Astrocyte (in vitro differentiated cells and primary cell): ENCODE measurements around the gene CCDC187. TPM values are rescaled to one million over a fixed set of nuclear protein-coding genes. Genes with fewer than 3 reads are reported as not detected.

Source experiments
- DNase-seq: peaks from one replicate; pipeline ENCODE4 v3.0.0-alpha.2; 2010; ENCODE audit warnings: low read depth
- FAIRE-seq: peaks from 2 replicates; lab custom pipeline; 2011; peaks lifted over from hg19 to GRCh38; lab: Jason Lieb, UNC
- H2AFZ ChIP-seq: 2 replicates; pipeline ENCODE4 v1.6.0; 2012; ENCODE audit warnings: low read depth, low read length, inconsistent platforms
- H3K27ac ChIP-seq: 2 replicates; pipeline ENCODE4 v1.5.1; 2011; ENCODE audit warnings: low read depth, low read length, inconsistent platforms
- H3K27me3 ChIP-seq: 2 replicates; pipeline ENCODE4 v1.6.0; 2011; ENCODE audit warnings: low read length, inconsistent platforms; ENCODE audit not compliant: insufficient read depth
- H3K36me3 ChIP-seq: 2 replicates; pipeline ENCODE4 v1.5.1; 2011; ENCODE audit warnings: low read length, inconsistent platforms; ENCODE audit not compliant: insufficient read depth
- H3K4me1 ChIP-seq: 2 replicates; pipeline ENCODE4 v1.5.1; 2011; ENCODE audit warnings: low read length, inconsistent platforms; ENCODE audit not compliant: insufficient read depth
- H3K4me2 ChIP-seq: 2 replicates; pipeline ENCODE4 v1.6.0; 2012; ENCODE audit warnings: low read length, inconsistent platforms
- H3K4me3 ChIP-seq: 2 replicates; pipeline ENCODE4 v1.5.1; 2011; ENCODE audit warnings: low read depth, mild to moderate bottlenecking, low read length, inconsistent platforms; ENCODE audit not compliant: insufficient read depth
- H3K79me2 ChIP-seq: 2 replicates; pipeline ENCODE4 v1.6.0; 2012; ENCODE audit warnings: mild to moderate bottlenecking, low read length, inconsistent platforms; ENCODE audit not compliant: insufficient read depth
- H3K9ac ChIP-seq: 2 replicates; pipeline ENCODE4 v1.6.0; 2012; ENCODE audit warnings: mild to moderate bottlenecking, low read length, inconsistent platforms
- H3K9me3 ChIP-seq: 2 replicates; pipeline ENCODE4 v1.5.1; 2012; ENCODE audit warnings: low read depth, mild to moderate bottlenecking, low read length, inconsistent platforms; ENCODE audit not compliant: insufficient read depth
- H4K20me1 ChIP-seq: 2 replicates; pipeline ENCODE4 v1.6.0; 2012; ENCODE audit warnings: low read length, inconsistent platforms; ENCODE audit not compliant: insufficient read depth
- H3K27ac Mint-ChIP-seq: one replicate; pipeline ENCODE4 v1.8.0; 2021; ENCODE audit warnings: mild to moderate bottlenecking, mixed read lengths; ENCODE audit not compliant: unreplicated experiment
- H3K27me3 Mint-ChIP-seq: one replicate; pipeline ENCODE4 v1.8.0; 2021; ENCODE audit warnings: low read depth, mixed read lengths; ENCODE audit not compliant: unreplicated experiment
- H3K36me3 Mint-ChIP-seq: one replicate; pipeline ENCODE4 v1.8.0; 2021; ENCODE audit warnings: low read depth, mixed read lengths; ENCODE audit not compliant: unreplicated experiment
- H3K4me1 Mint-ChIP-seq: one replicate; pipeline ENCODE4 v1.8.0; 2021; ENCODE audit warnings: low read depth, mixed read lengths; ENCODE audit not compliant: unreplicated experiment
- H3K4me3 Mint-ChIP-seq: one replicate; pipeline ENCODE4 v1.8.0; 2021; ENCODE audit warnings: mild to moderate bottlenecking, moderate library complexity, mixed read lengths; ENCODE audit not compliant: unreplicated experiment
- H3K9me3 Mint-ChIP-seq: one replicate; pipeline ENCODE4 v1.8.0; 2021; ENCODE audit warnings: mild to moderate bottlenecking, mixed read lengths; ENCODE audit not compliant: unreplicated experiment
- EZH2 ChIP-seq: IDR thresholded peaks from 2 replicates; pipeline ENCODE4 v1.6.1; 2012; ENCODE audit warnings: mild to moderate bottlenecking, low read length, inconsistent platforms; ENCODE audit not compliant: insufficient read depth
- total RNA-seq: library from RNA; stranded (reverse); gene quantifications from 2 replicates; pipeline ENCODE4 v1.2.1, GENCODE V29; 2021
- TF ChIP-seq, protein P1 (sequence below): IDR thresholded peaks from 2 replicates; pipeline ENCODE4 v1.5.1; 2011; ENCODE audit warnings: low read depth, mild to moderate bottlenecking, inconsistent platforms, low read length, moderate library complexity; ENCODE audit not compliant: insufficient read depth

CCDC187 gene
- total RNA-seq, 1 donor from 2014 or later: 0.09 TPM

- no peak overlapping the region for H3K4me3 Mint-ChIP-seq
- Histone ChIP-seq H3K27ac (no peak overlapping the region), H3K27me3 (no peaks in the 10 kb centered on the region), H3K4me3 (no peak overlapping the region), H3K79me2 (no peaks in the 10 kb centered on the region), H4K20me1 (peaks cover 17% of the 10 kb centered on the region), H3K9me3 (no peaks in the 10 kb centered on the region), H3K4me1 (no peaks in the 10 kb centered on the region), H3K9ac (no peak overlapping the region), H3K36me3 (peaks cover 3% of the 10 kb centered on the region), H2AFZ (no peak overlapping the region), H3K4me2 (no peak overlapping the region)
- no peaks in the 10 kb centered on the region for H3K9me3 Mint-ChIP-seq
- peaks cover 6% of the 10 kb centered on the region for H3K27me3 Mint-ChIP-seq
- no peak for FAIRE-seq
- no peak overlapping the region for H3K27ac Mint-ChIP-seq
- peaks cover 2% of the 10 kb centered on the region for H3K4me1 Mint-ChIP-seq
- H3K36me3 Mint-ChIP-seq: peaks cover 21% of the 10 kb centered on the region
- TF ChIP-seq EZH2: no peak
- TF ChIP-seq, protein P1, sequence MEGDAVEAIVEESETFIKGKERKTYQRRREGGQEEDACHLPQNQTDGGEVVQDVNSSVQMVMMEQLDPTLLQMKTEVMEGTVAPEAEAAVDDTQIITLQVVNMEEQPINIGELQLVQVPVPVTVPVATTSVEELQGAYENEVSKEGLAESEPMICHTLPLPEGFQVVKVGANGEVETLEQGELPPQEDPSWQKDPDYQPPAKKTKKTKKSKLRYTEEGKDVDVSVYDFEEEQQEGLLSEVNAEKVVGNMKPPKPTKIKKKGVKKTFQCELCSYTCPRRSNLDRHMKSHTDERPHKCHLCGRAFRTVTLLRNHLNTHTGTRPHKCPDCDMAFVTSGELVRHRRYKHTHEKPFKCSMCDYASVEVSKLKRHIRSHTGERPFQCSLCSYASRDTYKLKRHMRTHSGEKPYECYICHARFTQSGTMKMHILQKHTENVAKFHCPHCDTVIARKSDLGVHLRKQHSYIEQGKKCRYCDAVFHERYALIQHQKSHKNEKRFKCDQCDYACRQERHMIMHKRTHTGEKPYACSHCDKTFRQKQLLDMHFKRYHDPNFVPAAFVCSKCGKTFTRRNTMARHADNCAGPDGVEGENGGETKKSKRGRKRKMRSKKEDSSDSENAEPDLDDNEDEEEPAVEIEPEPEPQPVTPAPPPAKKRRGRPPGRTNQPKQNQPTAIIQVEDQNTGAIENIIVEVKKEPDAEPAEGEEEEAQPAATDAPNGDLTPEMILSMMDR: no peak
- DNase-seq: no peak
These were observed 92.2 kb downstream of the CCDC187 start for GRCh38 chr9:136211441-136212344.

- DNase-seq (no peak), FAIRE-seq (no peak)
- H3K9ac ChIP-seq: no peak overlapping the region
- no peak overlapping the region for H3K4me2 ChIP-seq
- TF ChIP-seq, protein P1: no peak
- TF ChIP-seq EZH2: no peak
- Mint-ChIP-seq H3K4me1 (peaks cover 4% of the 10 kb centered on the region), H3K9me3 (no peaks in the 10 kb centered on the region), H3K4me3 (no peak overlapping the region), H3K27ac (no peak overlapping the region), H3K27me3 (peaks cover 12% of the 10 kb centered on the region), H3K36me3 (peaks cover 22% of the 10 kb centered on the region)
- no peak overlapping the region for H3K4me3 ChIP-seq
- H3K27ac ChIP-seq: no peak overlapping the region
- no peaks in the 10 kb centered on the region for H3K4me1 ChIP-seq
- H4K20me1 ChIP-seq: peaks cover 18% of the 10 kb centered on the region
- no peaks in the 10 kb centered on the region for H3K27me3 ChIP-seq
- H2AFZ ChIP-seq: no peak overlapping the region
- H3K36me3 ChIP-seq: peaks cover 3% of the 10 kb centered on the region
- H3K9me3 ChIP-seq: no peaks in the 10 kb centered on the region
- no peaks in the 10 kb centered on the region for H3K79me2 ChIP-seq
These were observed 92.9 kb downstream of the CCDC187 start for GRCh38 chr9:136211006-136211405.

GRCh38 chr9:136210276-136210675, 93.6 kb downstream of the CCDC187 start:
- H3K9me3 Mint-ChIP-seq: no peaks in the 10 kb centered on the region
- H3K4me3 Mint-ChIP-seq: no peak overlapping the region
- H3K9me3 ChIP-seq: no peaks in the 10 kb centered on the region
- no peak overlapping the region for H3K9ac ChIP-seq
- no peak overlapping the region for H3K27ac Mint-ChIP-seq
- H3K27me3 Mint-ChIP-seq: peaks cover 12% of the 10 kb centered on the region
- no peak overlapping the region for H2AFZ ChIP-seq
- DNase-seq: no peak
- no peak overlapping the region for H3K4me2 ChIP-seq
- peaks cover 1% of the 10 kb centered on the region for H3K27me3 ChIP-seq
- TF ChIP-seq, protein P1: no peak
- TF ChIP-seq EZH2: no peak
- peaks cover 23% of the 10 kb centered on the region for H4K20me1 ChIP-seq
- H3K36me3 ChIP-seq: peaks cover 3% of the 10 kb centered on the region
- no peaks in the 10 kb centered on the region for H3K4me1 ChIP-seq
- no peaks in the 10 kb centered on the region for H3K79me2 ChIP-seq
- H3K4me1 Mint-ChIP-seq: peaks cover 4% of the 10 kb centered on the region
- FAIRE-seq: no peak
- peaks cover 23% of the 10 kb centered on the region for H3K36me3 Mint-ChIP-seq
- H3K27ac ChIP-seq: no peak overlapping the region
- H3K4me3 ChIP-seq: no peak overlapping the region
